H1 (cell line): ENCODE results near the gene FAM131A. TPM values are rescaled to one million over a fixed set of nuclear protein-coding genes. Genes with fewer than 3 reads are reported as not detected.

Source experiments
- ASH2L ChIP-seq: fragments of 200-600, 300-600 bp; sonication (generic); IDR thresholded peaks from one replicate; pipeline ENCODE4 v1.7.1; 2017; ENCODE audit warnings: low read length
- CHD2 ChIP-seq: IDR thresholded peaks from 2 replicates; pipeline ENCODE4 v1.6.1; 2012; ENCODE audit warnings: low read length, improper control_type of control experiment
- EZH2 ChIP-seq: fragments of 200-600 bp; sonication (generic); IDR thresholded peaks from 2 replicates; pipeline ENCODE4 v1.7.1; 2012; ENCODE audit warnings: low read depth, mild to moderate bottlenecking, moderate library complexity, low read length, inconsistent platforms; ENCODE audit not compliant: severe bottlenecking
- JUN ChIP-seq: IDR thresholded peaks from 2 replicates; pipeline ENCODE4 v1.6.1; 2011; ENCODE audit warnings: low read depth, mild to moderate bottlenecking, improper control_type of control experiment, low read length
- JUND ChIP-seq: IDR thresholded peaks from 2 replicates; pipeline ENCODE4 v1.6.1; 2011; ENCODE audit warnings: mild to moderate bottlenecking, improper control_type of control experiment, low read length
- RBBP5 ChIP-seq: IDR thresholded peaks from 2 replicates; pipeline ENCODE4 v1.7.1; 2012; ENCODE audit warnings: low read depth, mild to moderate bottlenecking, inconsistent platforms, low read length, moderate library complexity, borderline replicate concordance
- RXRA ChIP-seq: IDR thresholded peaks from 2 replicates; pipeline ENCODE4 v1.6.1; 2011; ENCODE audit warnings: low read depth, mild to moderate bottlenecking, low read length, moderate library complexity; ENCODE audit not compliant: insufficient read depth
- polyA plus RNA-seq, 7 experiments: library from polyadenylated mRNA; depleted of rRNA in 3 of 7; stranded (reverse) in 5 of 7; unstranded in 2 of 7; fragments of >200 nt in 5 of 7; fragments of 200-250 nt in 2 of 7; gene quantifications; 1 replicate in 5 of 7; 2 replicates in 1 of 7; 4 replicates in 1 of 7; pipeline versions ENCODE4 v1.2.1 to v1.2.3, GENCODE V29; 2011 to 2013; ENCODE audit warnings: missing spikeins in 2 of 7, mixed read lengths in 2 of 7
- total RNA-seq: library from RNA; stranded (reverse); fragmentation: NEBNext Ultra II Directional; extraction: Animal tissue kit (Norgen Biotek cat#: 25700); gene quantifications from 2 replicates; pipeline ENCODE4 v1.2.1, GENCODE V29; 2021

FAM131A gene
- total and polyA plus RNA-seq, 2 of the 8 experiments (the other 6 are each of a cell fraction or from before 2014, with no cell fraction given), result 16.0 to 21.9 TPM

GRCh38 chr3:184315871-184316661 is 21.3 kb upstream of the FAM131A start (continued):
- TF ChIP-seq JUN, result no peak
- TF ChIP-seq JUND, result no peak
- TF ChIP-seq EZH2, result no peak
- no peak for TF ChIP-seq RBBP5
- TF ChIP-seq ASH2L, result no peak
- no peak for TF ChIP-seq CHD2
- TF ChIP-seq RXRA, result no peak
